ENCODE measurements around the gene PES1.

The PES1 gene

DNA sequence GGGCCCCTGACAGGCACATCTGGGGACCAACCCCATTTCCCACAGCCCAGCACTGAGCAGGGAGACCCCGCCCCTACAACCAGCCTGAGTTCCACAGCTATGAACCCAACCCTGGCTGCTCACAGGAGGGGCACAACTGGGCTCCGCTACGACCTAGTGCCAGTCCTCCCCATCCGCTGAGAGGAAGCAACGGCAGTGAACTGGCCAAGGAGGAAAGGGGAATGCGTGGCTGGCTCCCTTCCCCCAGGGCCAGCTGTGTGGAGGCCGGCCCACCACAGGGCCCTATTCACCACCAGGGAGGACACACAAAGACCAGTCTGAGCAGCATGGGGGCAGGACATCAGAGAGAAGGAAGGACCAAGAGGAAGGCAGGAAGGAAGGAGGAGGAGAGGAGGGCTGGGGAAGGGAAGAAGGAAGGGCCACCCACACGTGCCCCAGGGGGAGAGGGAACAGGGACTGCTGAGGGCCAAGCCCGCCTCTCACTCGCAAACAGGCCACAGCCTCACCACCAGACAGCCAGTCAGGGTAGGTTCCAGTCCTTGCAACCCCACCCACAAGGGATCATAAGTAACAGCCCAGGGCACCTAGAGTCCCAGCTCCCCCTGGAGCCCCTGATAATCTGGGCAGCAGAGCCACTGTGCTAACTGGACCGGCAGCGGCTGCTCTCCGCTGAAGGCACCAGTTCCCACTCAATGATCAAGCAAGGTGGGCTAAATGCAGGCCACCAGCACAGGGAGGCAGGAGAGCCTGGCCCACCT is 8.7 kb downstream of the PES1 start:
- H3K27ac ChIP-seq = no peak overlapping the region
- TF ChIP-seq, protein P1, sequence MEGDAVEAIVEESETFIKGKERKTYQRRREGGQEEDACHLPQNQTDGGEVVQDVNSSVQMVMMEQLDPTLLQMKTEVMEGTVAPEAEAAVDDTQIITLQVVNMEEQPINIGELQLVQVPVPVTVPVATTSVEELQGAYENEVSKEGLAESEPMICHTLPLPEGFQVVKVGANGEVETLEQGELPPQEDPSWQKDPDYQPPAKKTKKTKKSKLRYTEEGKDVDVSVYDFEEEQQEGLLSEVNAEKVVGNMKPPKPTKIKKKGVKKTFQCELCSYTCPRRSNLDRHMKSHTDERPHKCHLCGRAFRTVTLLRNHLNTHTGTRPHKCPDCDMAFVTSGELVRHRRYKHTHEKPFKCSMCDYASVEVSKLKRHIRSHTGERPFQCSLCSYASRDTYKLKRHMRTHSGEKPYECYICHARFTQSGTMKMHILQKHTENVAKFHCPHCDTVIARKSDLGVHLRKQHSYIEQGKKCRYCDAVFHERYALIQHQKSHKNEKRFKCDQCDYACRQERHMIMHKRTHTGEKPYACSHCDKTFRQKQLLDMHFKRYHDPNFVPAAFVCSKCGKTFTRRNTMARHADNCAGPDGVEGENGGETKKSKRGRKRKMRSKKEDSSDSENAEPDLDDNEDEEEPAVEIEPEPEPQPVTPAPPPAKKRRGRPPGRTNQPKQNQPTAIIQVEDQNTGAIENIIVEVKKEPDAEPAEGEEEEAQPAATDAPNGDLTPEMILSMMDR (conservative IDR thresholded peaks at IDR 0.05) = no peak
- no peak for TF ChIP-seq ZFX (IDR thresholded peaks at IDR 0.05)

- no peak overlapping the region for H3K27ac ChIP-seq
- TF ChIP-seq, protein P1 (conservative IDR thresholded peaks at IDR 0.05) = no peak
- no peak for TF ChIP-seq ZFX (IDR thresholded peaks at IDR 0.05)
Measured at GRCh38 chr22:30582051-30582450, 9.7 kb downstream of the PES1 start.

DNA sequence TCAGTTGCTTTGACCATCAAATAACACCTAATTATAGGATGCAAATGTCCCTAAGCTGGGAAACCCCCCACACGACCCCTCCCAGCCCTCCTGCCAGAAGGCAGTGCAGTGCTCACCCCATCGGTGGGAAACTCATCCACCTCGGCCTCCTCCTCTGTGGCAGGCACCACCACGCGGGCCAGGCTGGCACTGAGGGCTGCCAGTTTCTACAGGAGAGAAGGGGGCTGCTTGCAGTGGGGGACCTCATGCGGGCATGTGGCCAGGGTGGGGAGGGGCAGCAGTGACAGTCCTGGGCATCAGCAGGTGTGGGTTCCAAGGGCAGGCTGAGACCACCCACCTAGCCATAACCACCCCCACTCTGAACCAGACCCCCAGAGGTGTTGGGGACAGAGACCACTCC is 10.8 kb downstream of the PES1 start:
- no peak for TF ChIP-seq ZFX (IDR thresholded peaks at IDR 0.05)
- TF ChIP-seq, protein P1 (conservative IDR thresholded peaks at IDR 0.05) = no peak
- no peak overlapping the region for H3K27ac ChIP-seq

GRCh38 chr22:30578481-30578880 is 13.2 kb downstream of the PES1 start:
- no peak for TF ChIP-seq ZFX (IDR thresholded peaks at IDR 0.05)
- TF ChIP-seq, protein P1 (conservative IDR thresholded peaks at IDR 0.05) = no peak
- no peak overlapping the region for H3K27ac ChIP-seq

DNA sequence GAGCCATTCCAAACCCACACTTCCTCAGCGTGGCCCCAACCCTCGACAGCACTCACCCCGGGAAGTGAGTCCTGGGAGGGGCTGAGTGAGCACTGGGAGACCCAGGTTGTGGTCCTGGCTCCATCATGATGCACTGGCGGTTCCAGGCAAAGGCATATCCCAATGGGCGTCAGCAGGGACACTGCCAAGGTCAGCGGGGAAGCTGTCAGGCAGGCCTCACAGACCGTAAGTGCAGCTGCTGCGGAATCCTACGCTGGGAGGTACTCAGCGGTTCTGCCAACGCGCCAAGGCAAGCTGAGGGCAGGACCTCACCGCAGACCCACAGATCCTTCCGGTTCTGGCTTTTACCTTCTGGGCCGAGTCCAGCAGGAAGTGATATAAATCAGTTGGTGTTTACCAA is 15.9 kb downstream of the PES1 start:
- H3K27ac ChIP-seq = no peak overlapping the region
- TF ChIP-seq ZFX (IDR thresholded peaks at IDR 0.05) = no peak
- TF ChIP-seq, protein P1 (conservative IDR thresholded peaks at IDR 0.05) = no peak

- H3K27ac ChIP-seq = no peak overlapping the region
- TF ChIP-seq ZFX (IDR thresholded peaks at IDR 0.05) = no peak
- TF ChIP-seq, protein P1 (conservative IDR thresholded peaks at IDR 0.05) = no peak
Measured at GRCh38 chr22:30574997-30575671, 16.6 kb downstream of the PES1 start.
